Smooth muscle cell (in vitro differentiated cells): Measurements from ENCODE around the gene OBSL1. TPM values are rescaled to one million over a fixed set of nuclear protein-coding genes. Genes with fewer than 3 reads are reported as not detected.

Experiments
- DNase-seq: peaks from one replicate; lab custom pipeline; 2025; ENCODE audit not compliant: unreplicated experiment; lab: John Stamatoyannopoulos, UW
- H2AFZ ChIP-seq: fragments of 200-600 bp; sonication (generic); 2 replicates; pipeline ENCODE4 v1.6.0; 2016; ENCODE audit warnings: antibody characterized with exemption, low read depth, mild to moderate bottlenecking
- H3F3A ChIP-seq: fragments of 200-600 bp; sonication (generic); 2 replicates; pipeline ENCODE4 v1.6.0; 2017; ENCODE audit warnings: antibody characterized with exemption, low read depth
- H3K27ac ChIP-seq: fragments of 200-600 bp; sonication (generic); 2 replicates; pipeline ENCODE4 v1.5.1; 2016; ENCODE audit warnings: low read depth, mild to moderate bottlenecking
- H3K27me3 ChIP-seq: fragments of 200-600 bp; sonication (generic); 2 replicates; pipeline ENCODE4 v1.6.1; 2016; ENCODE audit warnings: low read depth, mild to moderate bottlenecking
- H3K36me3 ChIP-seq: fragments of 200-600 bp; sonication (generic); 2 replicates; pipeline ENCODE4 v1.5.1; 2016; ENCODE audit warnings: low read depth
- H3K4me1 ChIP-seq: fragments of 200-600 bp; sonication (generic); 2 replicates; pipeline ENCODE4 v1.5.1; 2016; ENCODE audit warnings: low read depth
- H3K4me2 ChIP-seq: fragments of 200-600 bp; sonication (generic); 2 replicates; pipeline ENCODE4 v1.6.0; 2016; ENCODE audit warnings: mild to moderate bottlenecking
- H3K4me3 ChIP-seq: fragments of 200-600 bp; sonication (generic); 2 replicates; pipeline ENCODE4 v1.5.1; 2016; ENCODE audit warnings: mild to moderate bottlenecking
- H3K79me2 ChIP-seq: fragments of 200-600 bp; sonication (generic); 2 replicates; pipeline ENCODE4 v1.6.0; 2016; ENCODE audit warnings: low read depth, mild to moderate bottlenecking
- H3K9ac ChIP-seq: fragments of 200-600 bp; sonication (generic); 2 replicates; pipeline ENCODE4 v1.6.0; 2016; ENCODE audit warnings: low read depth
- H3K9me3 ChIP-seq: fragments of 200-600 bp; sonication (generic); replicated peaks from 2 replicates; pipeline ENCODE4 v1.5.1; 2016; ENCODE audit warnings: low read depth
- H4K20me1 ChIP-seq: fragments of 200-600 bp; sonication (generic); 2 replicates; pipeline ENCODE4 v1.6.0; 2016; ENCODE audit warnings: low read depth
- CTCF ChIP-seq: fragments of 200-600 bp; sonication (generic); IDR thresholded peaks from 2 replicates; pipeline ENCODE4 v1.5.1; 2017; ENCODE audit warnings: borderline replicate concordance, mild to moderate bottlenecking, antibody characterized with exemption; ENCODE audit not compliant: insufficient read depth, poor library complexity, severe bottlenecking
- WGBS: methylation state at CpG from one replicate; pipeline ENCODE4 v1.1.7; 2016; ENCODE audit warnings: low lambda C conversion rate; 5-methylcytosine and 5-hydroxymethylcytosine counted together
- polyA plus RNA-seq: library from polyadenylated mRNA; unstranded; fragments of >200 nt; fragmentation: Nextera tagmentation; extraction: Ambion mirVana; gene quantifications from 2 replicates; pipeline ENCODE4 v1.2.1, GENCODE V29; 2016
- total RNA-seq: library from RNA; depleted of rRNA; stranded (reverse); fragments of >200 nt; gene quantifications from 2 replicates; pipeline ENCODE4 v1.2.3, GENCODE V29; 2014

OBSL1 gene
- total and polyA plus RNA-seq, 2 experiments from 2014 or later, result 51.1 to 71.9 TPM

- no peak for TF ChIP-seq CTCF
- Histone ChIP-seq H3K27me3 (no peaks in the 10 kb centered on the region), H3K79me2 (peaks cover 12% of the 10 kb centered on the region), H3K4me1 (peaks cover 21% of the 10 kb centered on the region), H4K20me1 (peaks cover 9% of the 10 kb centered on the region), H3K27ac (peak within 1 kb of the TSS; percentile 59), H3K9me3 (no peaks in the 10 kb centered on the region), H3F3A (no peaks in the 10 kb centered on the region), H3K9ac (peak within 1 kb of the TSS; percentile 47), H3K36me3 (no peaks in the 10 kb centered on the region), H3K4me2 (peak within 1 kb of the TSS; percentile 95), H3K4me3 (peak within 1 kb of the TSS; percentile 75), H2AFZ (peak within 1 kb of the TSS; percentile 35)
- 88% methylated on average over 13 of the region's 13 CpGs for WGBS
- DNase-seq, result no peak
Measured at GRCh38 chr2:219572237-219573001, 1.1 kb upstream of the OBSL1 start, which contains the start of gene INHA. TSS of gene INHA (plus strand) at chr2:219572310. CDS start at chr2:219572375, 65 bp downstream.

GRCh38 chr2:219570924-219571310, 422 bp downstream of the OBSL1 start:
- Histone ChIP-seq H3K9me3 (no peaks in the 10 kb centered on the region), H3F3A (no peaks in the 10 kb centered on the region), H3K36me3 (no peaks in the 10 kb centered on the region), H2AFZ (no peak overlapping the region), H3K9ac (peak overlapping the region; percentile 47), H3K4me3 (peak overlapping the region; percentile 75), H4K20me1 (peaks cover 9% of the 10 kb centered on the region), H3K4me1 (peaks cover 14% of the 10 kb centered on the region), H3K27me3 (no peaks in the 10 kb centered on the region), H3K27ac (peak overlapping the region; percentile 59), H3K79me2 (peaks cover 12% of the 10 kb centered on the region), H3K4me2 (peak overlapping the region; percentile 95)
- no peak for DNase-seq
- WGBS, result 0% methylated on average over 9 of the region's 55 CpGs
- no peak for TF ChIP-seq CTCF

GRCh38 chr2:219570194-219570923, 980 bp downstream of the OBSL1 start:
- Histone ChIP-seq H4K20me1 (peaks cover 9% of the 10 kb centered on the region), H3K4me2 (peak overlapping the region; percentile 95), H2AFZ (no peak overlapping the region), H3K27ac (no peak overlapping the region), H3K4me1 (peaks cover 14% of the 10 kb centered on the region), H3K9ac (peak overlapping the region; percentile 17), H3K9me3 (no peaks in the 10 kb centered on the region), H3K27me3 (no peaks in the 10 kb centered on the region), H3K36me3 (no peaks in the 10 kb centered on the region), H3K79me2 (peaks cover 12% of the 10 kb centered on the region), H3K4me3 (peak overlapping the region; percentile 75), H3F3A (no peaks in the 10 kb centered on the region)
- DNase-seq, result peak; percentile 28
- TF ChIP-seq CTCF, result no peak
- WGBS, result 14% methylated on average over 61 of the region's 95 CpGs
